NCI-H146 treated with DMSO at 0.1 percent for 48 hours (cell line): Measurements from ENCODE around the gene INO80.

Source experiments
- DNase-seq: peaks from one replicate; lab custom pipeline; 2025; ENCODE audit not compliant: unreplicated experiment; lab: John Stamatoyannopoulos, UW

INO80 gene

GRCh38 chr15:41043276-41043951 lies 72.7 kb downstream of the INO80 start:
- DNase-seq, result no peak

GRCh38 chr15:41042851-41043250 lies 73.2 kb downstream of the INO80 start:
- DNase-seq, result no peak

GRCh38 chr15:41039121-41039520 lies 77.0 kb downstream of the INO80 start:
- no peak for DNase-seq

GRCh38 chr15:41032079-41032328 lies 84.1 kb downstream of the INO80 start:
- DNase-seq, result no peak

GRCh38 chr15:41031232-41032078 lies 84.6 kb downstream of the INO80 start:
- no peak for DNase-seq

GRCh38 chr15:41028853-41029252 lies 87.2 kb downstream of the INO80 start:
- no peak for DNase-seq

- no peak for DNase-seq
Measured at GRCh38 chr15:41025393-41025792, 90.7 kb downstream of the INO80 start.

- no peak for DNase-seq
Measured at GRCh38 chr15:41024885-41025284, 91.2 kb downstream of the INO80 start.

- DNase-seq, result no peak
Measured at GRCh38 chr15:41024131-41024530, 91.9 kb downstream of the INO80 start.

GRCh38 chr15:41022487-41023090 lies 93.5 kb downstream of the INO80 start:
- peak; percentile 2 for DNase-seq

- no peak for DNase-seq
Measured at GRCh38 chr15:41020829-41021228, 95.3 kb downstream of the INO80 start.

- DNase-seq, result no peak
Measured at GRCh38 chr15:41020311-41020710, 95.8 kb downstream of the INO80 start.

- no peak for DNase-seq
Measured at GRCh38 chr15:41019174-41019573, 96.9 kb downstream of the INO80 start.

- no peak for DNase-seq
Measured at GRCh38 chr15:41018534-41018933, 97.5 kb downstream of the INO80 start.

GRCh38 chr15:41017066-41017735 lies 98.9 kb downstream of the INO80 start:
- no peak for DNase-seq

GRCh38 chr15:41013691-41014414 lies 102.2 kb downstream of the INO80 start:
- DNase-seq, result no peak

GRCh38 chr15:41011055-41011815 lies 104.8 kb downstream of the INO80 start:
- DNase-seq, result no peak

GRCh38 chr15:41010345-41010744 lies 105.7 kb downstream of the INO80 start:
- no peak for DNase-seq

- no peak for DNase-seq
Measured at GRCh38 chr15:41006479-41006878, 109.6 kb downstream of the INO80 start.

GRCh38 chr15:41004490-41004889 lies 111.6 kb downstream of the INO80 start:
- DNase-seq, result peak; percentile 31
